ENCODE data around the gene CYP2B6.
"Not testable (repeated sequence)": the region's sequence is repeated elsewhere in the genome, so short reads cannot be mapped to it uniquely, and the experiment has no call there.

Gene CYP2B6

GRCh38 chr19:40982594-40983101, 8.4 kb upstream of the CYP2B6 start:
- Histone ChIP-seq H3K4me3 (ENCODE audit: low read length) (no peak overlapping the region), H4K20me1 (ENCODE audit: insufficient read depth, low read length) (no peaks in the 10 kb centered on the region), H2AFZ (ENCODE audit: low read length) (no peak overlapping the region), H3K9me3 (replicated peaks; ENCODE audit: insufficient read depth, low read length) (no peaks in the 10 kb centered on the region), H3K27me3 (replicated peaks; ENCODE audit: insufficient read depth, low read length) (peaks cover 61% of the 10 kb centered on the region), H3K36me3 (replicated peaks; ENCODE audit: insufficient read depth, low read length) (no peaks in the 10 kb centered on the region), H3K79me2 (ENCODE audit: low read length) (no peaks in the 10 kb centered on the region), H3K27ac (ENCODE audit: low read length) (no peak overlapping the region), H3K4me2 (ENCODE audit: low read depth, low read length) (no peak overlapping the region), H3K9ac (ENCODE audit: low read length) (no peak overlapping the region), H3F3A (ENCODE audit: insufficient read depth, low read length) (no peaks in the 10 kb centered on the region), H3K9me2 (replicated peaks; ENCODE audit: insufficient read depth, low read length) (no peaks in the 10 kb centered on the region), H3K4me1 (ENCODE audit: low read length) (no peaks in the 10 kb centered on the region)
- TF ChIP-seq CTCF (IDR thresholded peaks at IDR 0.05; ENCODE audit: low read length) = no peak
- TF ChIP-seq EZH2phosphoT487 (IDR thresholded peaks at IDR 0.05; ENCODE audit: low read length) = no peak
- TF ChIP-seq EZH2 (optimal IDR thresholded peaks at IDR 0.05; ENCODE audit: low read depth, low read length) = no peak
- DNase-seq = no peak

GRCh38 chr19:40989453-40989852, 1.6 kb upstream of the CYP2B6 start:
- Histone ChIP-seq H3K27ac (ENCODE audit: low read length) (no peak overlapping the region), H4K20me1 (ENCODE audit: insufficient read depth, low read length) (no peaks in the 10 kb centered on the region), H3K27me3 (replicated peaks; ENCODE audit: insufficient read depth, low read length) (peaks cover 55% of the 10 kb centered on the region), H2AFZ (ENCODE audit: low read length) (no peak overlapping the region), H3K4me3 (ENCODE audit: low read length) (no peak overlapping the region), H3K36me3 (replicated peaks; ENCODE audit: insufficient read depth, low read length) (no peaks in the 10 kb centered on the region), H3K4me2 (ENCODE audit: low read depth, low read length) (no peak overlapping the region), H3K4me1 (ENCODE audit: low read length) (no peaks in the 10 kb centered on the region), H3K9me2 (replicated peaks; ENCODE audit: insufficient read depth, low read length) (no peaks in the 10 kb centered on the region), H3K9me3 (replicated peaks; ENCODE audit: insufficient read depth, low read length) (no peaks in the 10 kb centered on the region), H3K9ac (ENCODE audit: low read length) (no peak overlapping the region), H3F3A (ENCODE audit: insufficient read depth, low read length) (no peaks in the 10 kb centered on the region), H3K79me2 (ENCODE audit: low read length) (no peaks in the 10 kb centered on the region)
- TF ChIP-seq CTCF (IDR thresholded peaks at IDR 0.05; ENCODE audit: low read length) (no peak), EZH2phosphoT487 (IDR thresholded peaks at IDR 0.05; ENCODE audit: low read length) (no peak), EZH2 (optimal IDR thresholded peaks at IDR 0.05; ENCODE audit: low read depth, low read length) (no peak)
- no peak for DNase-seq

- H3K9me3 ChIP-seq (replicated peaks; ENCODE audit: insufficient read depth, low read length) = no peaks in the 10 kb centered on the region
- no peaks in the 10 kb centered on the region for H3K79me2 ChIP-seq (ENCODE audit: low read length)
- no peak overlapping the region for H3K4me3 ChIP-seq (ENCODE audit: low read length)
- H4K20me1 ChIP-seq (ENCODE audit: insufficient read depth, low read length) = no peaks in the 10 kb centered on the region
- H3K4me2 ChIP-seq (ENCODE audit: low read depth, low read length) = no peak overlapping the region
- TF ChIP-seq EZH2 (optimal IDR thresholded peaks at IDR 0.05; ENCODE audit: low read depth, low read length) (no peak), CTCF (IDR thresholded peaks at IDR 0.05; ENCODE audit: low read length) (no peak), EZH2phosphoT487 (IDR thresholded peaks at IDR 0.05; ENCODE audit: low read length) (no peak)
- H3K36me3 ChIP-seq (replicated peaks; ENCODE audit: insufficient read depth, low read length) = no peaks in the 10 kb centered on the region
- H3K27me3 ChIP-seq (replicated peaks; ENCODE audit: insufficient read depth, low read length) = peaks cover 33% of the 10 kb centered on the region
- no peaks in the 10 kb centered on the region for H3K4me1 ChIP-seq (ENCODE audit: low read length)
- H3K9ac ChIP-seq (ENCODE audit: low read length) = no peak overlapping the region
- no peak overlapping the region for H2AFZ ChIP-seq (ENCODE audit: low read length)
- no peaks in the 10 kb centered on the region for H3K9me2 ChIP-seq (replicated peaks; ENCODE audit: insufficient read depth, low read length)
- DNase-seq = no peak
- H3F3A ChIP-seq (ENCODE audit: insufficient read depth, low read length) = no peaks in the 10 kb centered on the region
- H3K27ac ChIP-seq (ENCODE audit: low read length) = no peak overlapping the region
These were observed 4.3 kb downstream of the CYP2B6 start for GRCh38 chr19:40995355-40995754.

- H3K9me2 ChIP-seq (replicated peaks; ENCODE audit: insufficient read depth, low read length); H3K9ac ChIP-seq (ENCODE audit: low read length); H3F3A ChIP-seq (ENCODE audit: insufficient read depth, low read length); H3K4me2 ChIP-seq (ENCODE audit: low read depth, low read length); H3K36me3 ChIP-seq (replicated peaks; ENCODE audit: insufficient read depth, low read length); H3K4me1 ChIP-seq (ENCODE audit: low read length); H2AFZ ChIP-seq (ENCODE audit: low read length); H3K4me3 ChIP-seq (ENCODE audit: low read length); H3K27ac ChIP-seq (ENCODE audit: low read length); H3K79me2 ChIP-seq (ENCODE audit: low read length); H3K9me3 ChIP-seq (replicated peaks; ENCODE audit: insufficient read depth, low read length); DNase-seq; H4K20me1 ChIP-seq (ENCODE audit: insufficient read depth, low read length): not testable (repeated sequence)
- peaks cover 41% of the 10 kb centered on the region for H3K27me3 ChIP-seq (replicated peaks; ENCODE audit: insufficient read depth, low read length)
These were observed 7.9 kb downstream of the CYP2B6 start for GRCh38 chr19:40999018-40999417.

Data from MM.1S (cell line).